Measurements from ENCODE around the gene F5.

F5 gene

DNA sequence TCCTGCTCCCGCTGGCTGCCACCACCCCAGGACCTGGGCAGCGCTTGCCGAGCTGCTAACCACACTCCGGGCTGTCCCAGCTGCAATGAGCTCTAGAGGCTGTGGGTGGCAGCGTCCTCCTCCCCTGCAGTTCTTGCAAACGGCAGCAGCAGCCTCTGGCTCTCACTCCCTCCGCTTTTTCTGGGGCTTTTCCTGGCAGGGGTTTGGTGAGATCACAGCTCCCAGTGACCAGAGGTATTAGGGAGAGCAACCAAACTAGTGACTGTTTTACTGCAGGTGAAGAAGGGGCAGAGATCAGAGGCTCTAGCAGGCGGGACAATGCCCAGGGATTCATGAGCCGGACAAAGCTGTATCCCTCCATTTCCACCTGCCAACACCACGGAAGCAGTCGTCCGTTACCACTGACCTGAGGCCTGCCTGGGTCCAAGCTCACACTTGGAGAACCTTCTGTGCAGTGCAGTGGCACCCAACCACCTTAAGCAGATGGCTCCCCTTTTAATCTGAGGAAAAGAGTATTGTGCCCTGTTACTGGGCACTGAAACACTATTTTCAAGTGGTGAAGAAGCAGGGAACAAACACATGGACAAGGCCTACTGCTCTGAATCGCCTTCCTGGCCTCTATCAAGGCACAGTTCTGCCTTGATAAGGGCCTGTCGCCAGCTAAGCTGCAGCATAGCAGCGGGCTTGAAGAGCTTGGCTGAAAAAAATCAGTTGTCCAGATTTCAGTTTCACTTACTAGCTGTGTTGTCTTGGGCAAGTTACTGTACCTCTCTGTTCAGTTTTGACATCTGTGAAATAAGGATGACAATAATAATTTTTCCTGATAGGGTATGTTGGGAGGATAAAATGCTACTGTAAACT is at the start of gene F5:
Gene F5 (minus strand): TSS at position 87 of the 861 bp plus-strand sequence. CDS start 95 bp downstream, outside the sequence.
- peak; percentile 50 to 66 (median 59) for DNase-seq

DNA sequence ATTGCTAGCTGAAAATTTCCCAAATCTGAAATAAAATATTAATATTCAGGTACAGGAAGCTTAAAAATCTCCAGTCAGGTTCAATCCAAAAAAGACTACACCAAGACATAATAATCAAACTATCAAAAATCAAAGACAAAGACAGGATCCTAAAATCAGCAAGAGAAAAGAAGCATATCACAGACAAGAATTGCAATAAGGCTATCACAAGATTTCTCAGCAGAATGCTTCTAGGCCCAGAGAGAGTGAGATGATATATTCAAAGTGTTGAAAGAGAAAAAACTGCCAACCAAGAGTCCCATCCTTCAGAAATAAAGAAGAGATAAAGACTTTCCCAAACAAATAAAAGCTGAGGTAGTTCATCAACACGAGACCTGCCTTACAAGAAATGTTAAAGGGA is 48.6 kb upstream of the F5 start:
- no peak for DNase-seq

DNA sequence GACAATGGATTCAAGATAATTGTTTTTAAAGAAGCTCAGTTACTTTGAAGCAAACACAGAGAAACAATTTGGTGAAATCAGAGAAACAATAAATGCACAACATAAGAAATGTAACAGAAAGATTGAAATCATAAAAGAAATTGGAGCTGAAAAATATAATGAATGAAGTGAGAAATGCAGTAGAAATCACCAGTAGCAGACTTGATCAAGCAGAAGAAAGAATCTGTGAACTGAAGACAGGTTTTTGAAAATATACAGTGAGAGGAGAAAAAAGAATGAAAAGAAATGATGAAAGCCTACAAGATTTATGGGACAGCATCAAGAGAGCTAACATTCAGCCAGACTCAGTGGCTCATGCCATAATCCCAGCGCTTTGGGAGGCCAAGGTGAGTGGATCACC is 47.9 kb upstream of the F5 start:
- no peak for DNase-seq

DNA sequence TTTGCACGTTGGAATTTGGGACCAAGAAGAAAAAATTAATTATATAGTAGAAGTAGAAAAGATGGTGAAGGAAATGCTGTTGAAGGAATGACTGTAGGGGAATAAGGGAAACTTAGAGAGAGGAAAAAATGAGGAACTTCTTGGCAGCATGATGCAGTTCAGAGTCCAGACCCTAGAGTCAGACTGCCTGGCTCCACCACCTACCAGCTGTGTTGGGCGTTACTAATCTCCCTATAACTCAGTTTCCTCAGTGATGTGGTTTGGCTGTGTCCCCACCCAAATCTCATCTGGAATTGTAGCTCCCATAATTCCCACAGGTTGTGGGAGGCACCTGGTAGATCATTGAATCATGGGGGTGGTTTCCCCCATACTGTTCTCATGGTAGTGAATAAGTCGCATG is 45.0 kb upstream of the F5 start:
- DNase-seq = no peak

DNA sequence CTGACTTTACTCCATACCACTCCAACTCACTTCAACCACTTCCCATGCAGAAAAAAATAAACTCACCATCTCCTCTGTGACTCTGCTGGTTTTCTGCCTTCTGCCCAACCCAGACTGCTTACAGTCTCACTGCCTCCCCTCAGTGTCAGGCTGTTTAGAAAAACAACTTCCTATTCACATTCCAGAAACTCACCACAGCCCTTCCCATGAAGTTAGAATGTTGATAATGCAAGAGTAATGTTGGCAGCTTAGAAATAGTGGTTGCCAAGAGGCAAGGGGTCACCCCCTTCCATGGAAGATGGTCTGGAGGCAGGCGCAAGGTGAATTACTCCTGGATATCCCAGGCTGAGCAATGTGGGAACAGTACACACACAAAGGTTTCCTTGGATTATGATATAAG is 43.7 kb upstream of the F5 start, which contains the start of gene SELP:
Gene SELP (minus strand): TSS at position 119 of the 400 bp plus-strand sequence. CDS start 50 bp downstream, at position 69.
- DNase-seq = no peak

DNA sequence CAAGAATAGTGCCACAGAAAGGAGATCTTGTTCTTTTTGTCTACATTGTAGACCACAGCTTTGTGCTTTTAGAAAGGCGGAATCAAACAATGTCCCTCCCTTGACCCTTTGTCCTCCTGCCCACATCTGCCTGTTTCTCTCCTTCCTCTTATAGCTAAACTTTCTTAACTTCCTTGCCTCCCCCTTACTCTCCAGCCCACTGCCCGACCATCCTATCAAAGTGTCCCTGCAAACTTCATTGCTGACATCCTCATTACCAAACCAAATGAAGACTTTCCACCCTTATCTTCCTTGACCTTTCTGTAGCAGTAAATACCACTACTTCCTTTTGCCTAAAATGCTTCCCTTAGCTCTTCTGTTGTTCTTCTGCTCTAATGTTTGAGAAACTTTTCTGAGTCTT is 38.6 kb upstream of the F5 start:
- no peak for DNase-seq

DNA sequence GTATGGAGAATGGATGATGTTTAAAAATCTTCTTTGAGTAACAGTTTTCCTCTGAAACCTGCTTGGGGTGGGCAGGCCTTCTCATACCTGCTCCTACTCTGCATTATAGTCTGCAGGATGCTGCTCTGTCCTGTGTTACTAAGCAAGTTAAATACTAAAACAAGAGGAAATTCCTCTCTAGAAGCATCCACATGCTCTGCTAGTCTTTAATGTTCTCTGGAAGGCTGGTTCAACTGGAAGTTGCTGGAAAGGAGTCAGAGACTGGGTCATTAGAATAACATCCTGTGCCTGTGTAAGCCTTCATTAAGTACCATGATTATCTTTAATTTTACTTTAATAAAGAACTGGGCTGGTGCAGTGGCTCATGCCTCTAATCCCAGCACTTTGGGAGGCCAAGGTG is 37.8 kb upstream of the F5 start:
- no peak for DNase-seq

DNA sequence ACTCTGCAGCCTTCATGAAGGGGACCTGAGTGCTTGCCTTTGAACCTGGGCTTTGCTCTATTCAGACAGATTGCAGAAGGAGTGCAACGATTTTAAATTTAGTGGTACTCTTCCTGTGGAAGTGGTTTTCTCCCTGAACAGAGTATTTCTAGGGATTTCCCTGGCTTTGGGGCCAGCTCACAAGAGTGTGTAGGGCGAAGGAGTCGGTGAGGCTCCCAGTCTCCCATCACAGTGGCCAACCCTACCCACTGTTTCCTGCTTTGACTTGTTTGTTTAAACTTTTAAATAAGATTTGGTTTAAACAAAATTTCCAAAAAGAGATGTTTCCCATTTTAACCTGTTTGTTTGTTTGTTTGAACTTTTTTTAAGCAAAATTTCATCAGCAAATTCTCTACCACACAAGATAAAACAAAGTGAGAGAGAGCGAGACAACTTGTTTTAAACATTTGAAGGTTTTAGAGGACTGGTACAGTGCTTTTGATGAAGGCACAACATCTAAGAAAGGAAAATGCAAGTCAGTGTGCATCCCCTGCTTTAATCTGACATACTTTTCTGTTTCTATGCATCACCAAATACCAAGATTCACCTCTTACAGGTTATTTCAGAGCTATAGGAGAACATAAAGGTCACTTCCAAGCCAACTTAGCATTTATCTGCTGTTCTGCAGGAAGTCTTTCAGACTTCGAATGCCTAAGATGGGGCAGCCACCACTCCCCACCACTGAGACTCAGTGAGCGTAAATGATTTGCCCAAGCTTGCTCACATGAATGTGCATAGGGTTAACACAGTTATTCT is 37.0 kb upstream of the F5 start:
- DNase-seq = no peak

DNA sequence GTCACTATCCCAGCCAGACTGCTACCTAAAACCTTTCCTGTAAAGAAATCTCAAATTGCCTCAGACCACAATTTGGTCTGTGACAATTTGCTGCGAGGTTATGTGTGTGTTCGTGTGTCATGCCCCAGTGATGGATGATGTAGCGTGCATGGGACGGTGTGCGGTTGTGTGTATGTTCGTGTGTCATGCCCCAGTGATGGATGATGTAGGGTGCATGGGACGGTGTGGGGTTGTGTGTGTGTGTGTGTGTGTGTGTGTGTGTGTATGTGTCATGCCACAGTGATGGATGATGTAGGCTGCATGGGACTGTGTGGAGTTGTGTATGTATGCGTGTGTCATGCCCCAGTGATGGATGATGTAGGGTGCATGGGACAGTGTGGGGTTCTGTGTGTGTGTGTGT is 34.3 kb upstream of the F5 start:
- DNase-seq = no peak

DNA sequence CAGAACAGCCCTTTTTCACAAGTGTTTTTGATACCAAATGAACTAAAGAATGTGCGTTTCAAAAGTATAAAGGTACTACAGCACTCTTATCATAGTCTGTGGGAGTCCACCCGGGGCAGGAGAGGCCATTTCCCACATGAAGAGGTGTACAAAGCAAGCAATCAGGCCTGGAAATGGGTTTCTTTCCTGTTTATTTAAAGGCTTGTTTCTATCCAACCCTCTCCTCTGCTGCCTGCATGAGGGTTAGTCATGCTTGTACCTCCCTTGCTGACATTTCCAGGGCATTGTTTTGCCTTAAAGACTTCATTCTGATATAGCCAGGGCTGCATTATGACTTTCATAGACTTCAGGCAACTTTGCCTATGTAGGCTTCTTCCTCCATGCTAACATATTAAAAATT is 32.1 kb upstream of the F5 start:
- DNase-seq = no peak

DNA sequence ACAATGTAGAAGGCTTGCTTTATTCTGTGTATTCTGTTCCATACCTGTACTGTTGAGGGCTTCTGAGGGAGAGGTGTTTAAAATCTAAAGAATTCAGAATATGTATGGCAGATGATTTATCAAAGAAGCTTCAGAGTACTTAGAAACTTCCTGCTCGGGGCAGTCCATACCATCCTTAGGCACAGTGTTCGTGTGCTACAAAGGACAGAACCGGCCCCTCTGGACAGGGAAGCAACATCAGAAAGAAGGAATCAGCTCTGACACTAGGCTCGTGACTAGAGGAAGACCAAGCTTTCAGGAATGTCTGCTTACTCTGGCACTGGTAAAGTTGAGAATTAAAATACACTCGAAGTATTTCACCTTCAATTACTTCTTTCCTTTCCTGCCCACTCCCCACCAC is 29.5 kb upstream of the F5 start:
- no peak for DNase-seq

DNA sequence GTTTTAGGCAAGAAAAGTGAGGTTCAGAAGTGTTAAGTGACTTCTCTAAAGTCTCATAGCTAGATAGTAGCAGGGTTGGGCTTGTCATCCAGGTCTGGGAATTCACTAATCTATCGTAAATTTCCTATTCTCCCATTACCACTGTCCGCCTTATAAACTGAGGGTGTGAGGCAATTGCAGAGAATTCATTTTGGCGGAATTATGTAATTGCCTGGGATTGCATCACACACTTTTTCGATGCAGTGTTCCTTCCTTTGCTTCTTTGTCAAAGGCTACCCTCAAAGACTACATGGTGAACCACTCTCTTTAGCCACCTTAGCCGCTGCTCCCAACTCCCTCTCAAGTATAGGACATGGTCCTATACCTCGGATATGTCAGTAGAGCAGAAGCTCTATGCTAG is 24.6 kb upstream of the F5 start:
- no peak for DNase-seq

DNA sequence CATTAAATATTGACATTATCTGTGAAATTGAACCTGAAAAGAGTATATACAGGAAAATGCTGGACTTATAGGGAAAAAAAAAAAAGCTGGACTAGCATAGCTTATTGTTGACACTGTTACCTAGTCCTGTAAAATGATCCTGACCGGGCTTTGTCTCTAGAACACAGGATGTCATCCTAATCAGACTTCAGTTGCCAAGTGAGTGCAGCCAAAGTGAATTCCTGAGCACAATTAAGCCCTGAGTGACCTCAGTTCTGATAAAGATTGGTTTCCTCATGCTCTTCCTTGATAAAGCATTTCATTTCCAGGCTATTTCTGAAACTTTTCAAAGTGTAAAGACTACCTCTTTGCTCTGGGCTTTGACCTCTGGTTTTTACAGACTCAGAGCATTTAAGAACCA is 23.8 kb upstream of the F5 start:
- no peak for DNase-seq

DNA sequence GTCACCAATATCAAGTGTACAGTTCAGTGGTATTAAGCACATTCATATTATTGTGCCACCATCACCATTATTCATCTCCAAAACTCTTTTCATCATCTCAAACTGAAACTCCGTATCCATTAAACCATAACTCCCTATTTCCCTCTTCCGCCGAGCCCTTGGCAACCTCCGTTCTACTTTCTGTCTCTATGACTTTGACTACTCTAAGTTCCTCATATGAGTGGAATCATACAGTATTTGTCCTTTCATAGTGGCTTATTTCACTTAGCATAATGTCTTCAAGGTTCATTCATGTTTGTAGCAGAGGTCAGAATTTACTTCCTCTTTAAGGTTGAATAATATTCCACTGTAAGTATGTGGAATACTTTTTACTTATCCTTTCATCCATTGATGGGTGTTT is 21.9 kb upstream of the F5 start:
- DNase-seq = no peak

DNA sequence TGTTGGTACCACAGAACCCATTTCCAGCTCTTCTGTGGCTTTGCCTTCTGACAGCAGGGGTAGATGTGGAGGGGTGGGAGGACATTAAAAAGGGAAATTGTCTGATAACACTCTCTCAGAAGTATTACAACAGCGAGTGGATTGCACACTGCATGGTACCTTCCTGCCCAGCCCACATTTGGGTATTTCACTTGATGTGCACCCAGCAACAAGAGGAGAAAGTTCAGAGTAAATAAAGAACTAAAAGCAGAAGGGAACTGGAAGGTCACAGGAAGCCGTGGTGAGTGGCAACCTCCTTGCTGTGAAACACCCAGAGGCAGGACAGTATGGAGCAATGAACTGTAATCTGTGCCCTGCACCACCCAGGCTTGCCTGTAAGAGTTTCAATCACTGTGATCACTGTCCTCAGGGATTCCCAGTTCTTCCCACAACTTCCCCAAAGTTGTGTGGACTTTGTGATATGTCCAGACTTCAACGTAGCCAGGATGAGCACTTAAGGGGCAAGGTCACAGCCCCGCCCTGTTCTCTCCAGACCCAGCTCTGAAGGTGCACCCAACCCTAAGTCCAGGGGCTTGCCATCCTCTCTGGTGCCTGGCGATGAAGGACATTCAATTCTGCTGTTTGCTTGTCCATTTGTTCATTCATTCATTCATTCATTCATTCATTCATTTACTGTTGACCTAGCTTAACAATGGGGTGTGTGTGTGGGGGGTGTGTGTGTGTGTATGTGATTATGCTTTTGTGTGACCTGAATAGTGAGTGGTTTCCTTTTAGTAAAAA is 18.7 kb upstream of the F5 start:
- peak in 2 of 4 experiments; percentile 10 to 17 for DNase-seq

DNA sequence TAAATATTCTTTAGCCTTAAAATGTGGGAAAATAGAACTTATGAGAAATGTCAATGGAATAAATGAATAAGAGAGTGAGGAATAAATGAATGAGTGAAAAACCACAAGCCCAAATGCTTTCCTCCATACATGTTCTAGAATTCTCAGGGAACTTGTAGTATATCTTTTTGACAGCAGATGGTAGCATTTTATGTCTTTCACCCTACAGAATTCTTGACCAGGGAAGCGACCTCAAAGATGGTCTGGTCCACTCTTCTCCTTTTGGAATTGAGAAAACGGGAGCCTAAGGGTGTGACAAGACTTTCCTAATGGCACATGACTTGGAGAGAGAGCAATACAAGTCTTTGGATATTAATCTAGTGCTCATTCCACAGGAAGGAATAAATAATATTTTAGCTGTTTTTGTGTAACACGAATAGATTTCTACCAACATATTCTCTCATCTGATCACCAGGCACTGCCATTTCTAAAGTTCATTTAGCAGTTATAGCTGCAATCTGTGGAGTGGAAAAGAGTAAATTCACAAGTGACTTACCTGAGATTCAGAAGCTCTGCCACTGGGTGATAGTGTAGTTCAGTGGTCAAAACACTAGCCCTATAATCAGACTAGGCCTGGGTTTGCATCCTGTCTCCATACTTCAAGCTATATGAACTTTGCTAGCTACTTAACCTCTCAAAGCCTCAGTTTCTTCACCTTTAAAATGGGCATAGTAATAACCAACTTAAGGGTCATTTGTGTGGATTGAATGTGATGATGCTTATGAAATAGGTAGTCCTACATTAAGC is 15.0 kb upstream of the F5 start:
- no peak for DNase-seq

DNA sequence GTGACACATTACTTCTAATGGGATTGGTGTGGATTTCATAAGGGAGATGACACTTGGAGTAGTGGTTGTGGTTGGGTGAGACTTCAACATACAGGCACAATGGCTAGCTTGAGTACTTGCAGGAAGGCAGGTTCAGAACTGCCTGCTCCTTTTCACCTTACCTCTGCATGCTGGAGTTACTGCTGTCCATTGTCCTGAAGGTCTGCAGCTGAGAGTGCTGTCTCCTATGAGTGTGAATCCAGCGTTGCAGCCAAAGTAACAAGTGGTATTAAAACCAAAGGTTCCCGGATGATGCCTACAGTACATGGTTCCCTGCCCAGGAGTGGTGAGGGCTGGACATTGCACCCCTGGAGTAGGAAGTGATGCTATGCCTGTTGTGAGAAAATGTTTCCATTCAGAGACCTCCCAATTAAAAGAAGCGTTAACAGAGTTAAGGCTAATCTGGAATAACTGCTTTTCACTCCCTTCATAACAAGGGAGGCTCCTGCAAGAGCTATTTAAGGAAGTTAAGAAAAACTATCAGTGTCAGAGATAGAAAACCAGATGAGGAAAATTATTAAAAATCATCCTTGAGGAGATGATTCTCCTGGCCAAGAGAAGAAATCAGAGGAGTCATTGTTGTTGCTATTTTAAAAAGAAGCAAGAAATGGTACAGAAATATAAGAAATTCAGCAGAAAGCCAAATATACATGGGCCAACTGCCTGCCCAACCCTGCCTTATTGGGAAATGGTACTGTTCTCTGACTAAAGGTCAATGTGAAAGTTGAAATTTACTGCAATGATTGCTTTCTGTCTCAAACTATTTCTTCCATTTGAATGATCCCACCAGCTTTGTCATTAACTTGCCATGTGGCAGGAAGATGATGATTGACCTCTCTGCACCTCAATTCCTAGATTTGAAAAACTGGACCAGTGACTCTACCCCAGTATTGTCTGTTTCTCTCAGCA is 9.8 kb upstream of the F5 start:
- DNase-seq = no peak

DNA sequence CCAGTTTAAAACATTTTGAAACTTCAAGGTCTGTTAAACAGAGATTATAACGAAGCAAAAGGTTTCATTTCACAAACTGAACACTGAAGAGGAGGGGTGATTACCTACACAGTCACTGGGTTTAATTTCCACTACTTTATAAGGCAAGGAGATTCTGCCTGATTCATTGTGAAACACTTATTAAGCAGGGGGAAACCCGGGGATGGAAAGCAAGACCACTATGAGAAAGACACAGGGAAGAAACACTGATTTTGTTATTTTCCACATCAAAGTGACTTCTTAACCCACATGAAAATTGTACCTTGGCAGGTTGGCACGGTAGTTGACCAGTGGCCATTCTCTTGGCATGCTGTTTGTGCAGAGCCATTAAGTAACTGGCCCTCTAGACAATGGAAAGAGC is 8.1 kb upstream of the F5 start:
- DNase-seq = no peak

DNA sequence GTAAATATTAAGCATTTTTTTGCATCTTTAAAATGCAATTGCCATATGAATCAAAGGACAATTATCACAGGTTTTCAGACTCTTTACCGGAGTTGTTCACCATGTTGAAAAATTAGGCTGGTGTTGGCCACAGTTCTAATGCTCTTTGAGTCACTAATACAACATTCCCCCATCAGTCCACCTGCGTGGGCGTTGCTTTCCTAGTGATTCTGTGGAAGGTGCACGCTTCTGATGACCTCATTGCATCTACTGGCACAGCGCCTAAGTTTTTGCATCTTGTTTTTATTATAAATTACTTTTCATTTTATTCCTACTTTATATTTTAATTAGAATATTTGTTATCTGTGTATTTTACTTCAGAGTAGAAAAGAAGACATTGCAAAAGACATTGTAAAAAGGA is 4.7 kb upstream of the F5 start:
- DNase-seq = no peak

DNA sequence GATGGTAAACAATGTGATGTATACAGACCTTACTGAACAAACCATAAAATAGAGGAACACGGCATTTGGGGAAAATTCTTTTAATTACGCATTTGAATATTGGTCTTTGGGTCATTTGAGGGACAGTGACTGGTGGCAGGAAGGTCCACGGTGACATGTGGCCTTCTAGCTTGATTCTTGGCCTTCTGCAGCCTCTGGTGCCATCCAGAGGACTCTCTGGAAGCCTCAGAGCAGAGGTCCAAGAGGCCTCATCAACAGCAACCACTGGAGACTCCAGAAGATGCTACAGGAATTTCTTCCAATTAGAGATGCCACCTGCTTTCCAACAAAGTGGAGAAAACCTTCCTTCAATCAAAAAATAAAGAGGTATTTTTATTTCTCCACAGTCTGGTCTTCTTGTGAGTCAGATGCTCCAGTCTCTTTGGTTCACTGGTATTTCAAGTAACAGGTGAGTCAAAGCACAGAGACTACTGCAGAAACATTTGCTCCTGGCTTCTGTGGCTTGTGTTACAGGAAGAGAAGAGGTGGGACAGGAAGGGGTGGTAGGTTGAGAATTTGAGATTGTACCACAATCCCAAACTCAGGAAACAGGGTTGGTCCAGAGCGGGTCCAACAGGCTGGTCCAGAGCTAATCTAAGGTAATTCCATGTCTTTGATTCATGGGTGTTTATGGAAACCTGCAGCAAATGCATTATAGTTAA is 2.7 kb upstream of the F5 start:
- DNase-seq = no peak

DNA sequence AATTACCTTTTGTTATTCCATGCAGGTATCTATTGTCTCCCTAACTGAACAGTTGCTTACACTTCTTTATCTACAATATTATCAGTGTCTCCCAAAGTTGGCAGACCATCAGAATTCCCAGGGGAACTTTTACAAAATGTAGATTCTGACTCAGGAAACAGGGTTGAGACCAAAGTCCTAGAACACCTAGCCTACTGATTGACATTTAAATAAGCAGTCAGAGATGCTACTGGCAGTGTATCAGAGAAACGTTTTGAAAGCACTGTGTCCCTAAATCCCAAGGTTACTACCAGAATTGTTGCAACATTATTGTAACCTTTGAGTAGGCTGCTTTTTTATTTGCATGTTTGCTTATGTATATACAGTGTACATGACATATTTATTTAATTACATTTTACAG is 1.8 kb upstream of the F5 start:
- no peak for DNase-seq

All from activated CD4-positive, CD25-positive, alpha-beta regulatory T cell (primary cell).